Neural cell (in vitro differentiated cells): ENCODE data around the gene MGME1. TPM values are rescaled to one million over a fixed set of nuclear protein-coding genes. Genes with fewer than 3 reads are reported as not detected.

Experiments used
- H2AFZ ChIP-seq: fragments of 200-600, 300-800 bp; sonication (generic), shearing (Covaris generic); 2 replicates; pipeline ENCODE4 v1.6.0; 2014; ENCODE audit warnings: low read depth, mild to moderate bottlenecking, antibody characterized with exemption, low read length, moderate library complexity
- H3F3A ChIP-seq: fragments of 200-600 bp; shearing (Covaris generic); 2 replicates; pipeline ENCODE4 v1.6.1; 2016; ENCODE audit warnings: mild to moderate bottlenecking, moderate library complexity, mixed read lengths, antibody characterized with exemption, low read length; ENCODE audit not compliant: insufficient read depth, poor library complexity, severe bottlenecking
- H3K27ac ChIP-seq: fragments of 200-600, 300-800 bp; sonication (generic), shearing (Covaris generic); 2 replicates; pipeline ENCODE4 v1.5.1; 2014; ENCODE audit warnings: mild to moderate bottlenecking, low read length, moderate library complexity
- H3K27me3 ChIP-seq: fragments of 300-800, 200-600 bp; sonication (generic), shearing (Covaris generic); 2 replicates; pipeline ENCODE4 v1.6.0; 2014; ENCODE audit warnings: mild to moderate bottlenecking, low read depth, low read length, moderate library complexity; ENCODE audit not compliant: insufficient read depth
- H3K36me3 ChIP-seq: fragments of 300-800, 200-600 bp; sonication (generic), shearing (Covaris generic); 2 replicates; pipeline ENCODE4 v1.5.1; 2014; ENCODE audit warnings: mild to moderate bottlenecking, antibody characterized with exemption, low read length, moderate library complexity; ENCODE audit not compliant: insufficient read depth
- H3K4me2 ChIP-seq: fragments of 300-800, 200-600 bp; sonication (generic), shearing (Covaris generic); 2 replicates; pipeline ENCODE4 v1.6.0; 2014; ENCODE audit warnings: mild to moderate bottlenecking, low read length
- H3K4me3 ChIP-seq: fragments of 300-800, 200-600 bp; sonication (generic), shearing (Covaris generic); 2 replicates; pipeline ENCODE4 v1.5.1; 2014; ENCODE audit warnings: mild to moderate bottlenecking, low read length, moderate library complexity
- H3K79me2 ChIP-seq: fragments of 200-600 bp; shearing (Covaris generic); replicated peaks from 2 replicates; pipeline ENCODE4 v1.6.0; 2014; ENCODE audit warnings: mild to moderate bottlenecking, low read length, moderate library complexity; ENCODE audit not compliant: insufficient read depth
- H3K9ac ChIP-seq: fragments of 300-800, 200-600 bp; sonication (generic), shearing (Covaris generic); 2 replicates; pipeline ENCODE4 v1.6.1; 2016; ENCODE audit warnings: mild to moderate bottlenecking, low read length, mixed read lengths
- H3K9me2 ChIP-seq: fragments of 200-600 bp; shearing (Covaris generic); 2 replicates; pipeline ENCODE4 v1.6.1; 2016; ENCODE audit warnings: mild to moderate bottlenecking, low read length, mixed read lengths; ENCODE audit not compliant: insufficient read depth
- H3K9me3 ChIP-seq: fragments of 200-600, 300-800 bp; sonication (generic), shearing (Covaris generic); 2 replicates; pipeline ENCODE4 v1.6.1; 2016; ENCODE audit warnings: mild to moderate bottlenecking, mixed run types, low read length, moderate library complexity, mixed read lengths
- H4K20me1 ChIP-seq: fragments of 200-600 bp; shearing (Covaris generic); 2 replicates; pipeline ENCODE4 v1.6.1; 2016; ENCODE audit warnings: mild to moderate bottlenecking, mixed run types; ENCODE audit not compliant: insufficient read depth
- EP300 ChIP-seq: fragments of 450-650 bp; conservative IDR thresholded peaks from 2 replicates; pipeline ENCODE4 v1.6.1; 2014; ENCODE audit warnings: antibody characterized with exemption, mild to moderate bottlenecking, moderate library complexity; ENCODE audit not compliant: poor library complexity, severe bottlenecking
- EZH2 ChIP-seq: fragments of 200-600, 300-800 bp; shearing (Covaris generic), sonication (generic); IDR thresholded peaks from 2 replicates; pipeline ENCODE4 v1.6.1; 2014; ENCODE audit warnings: antibody characterized with exemption, low read length, borderline replicate concordance, mild to moderate bottlenecking; ENCODE audit not compliant: insufficient read depth, poor library complexity, severe bottlenecking
- MXI1 ChIP-seq: fragments of 450-650 bp; conservative IDR thresholded peaks from 2 replicates; pipeline ENCODE4 v1.6.1; 2014; ENCODE audit warnings: antibody characterized with exemption, mild to moderate bottlenecking; ENCODE audit not compliant: poor library complexity, severe bottlenecking
- POLR2AphosphoS5 ChIP-seq: IDR thresholded peaks from 2 replicates; pipeline ENCODE4 v1.6.1; 2012
- RAD21 ChIP-seq: fragments of 450-650 bp; conservative IDR thresholded peaks from 2 replicates; pipeline ENCODE4 v1.6.1; 2014; ENCODE audit warnings: antibody characterized with exemption, mild to moderate bottlenecking, moderate library complexity
- SMC3 ChIP-seq: fragments of 450-650 bp; conservative IDR thresholded peaks from 2 replicates; pipeline ENCODE4 v1.6.1; 2014; ENCODE audit warnings: antibody characterized with exemption, mild to moderate bottlenecking, moderate library complexity; ENCODE audit not compliant: poor library complexity
- TAF1 ChIP-seq: IDR thresholded peaks from 2 replicates; pipeline ENCODE4 v1.6.1; 2012; ENCODE audit warnings: low read depth
- polyA plus RNA-seq: library from polyadenylated mRNA; depleted of rRNA; stranded (reverse); fragments of >200 nt; gene quantifications from 2 replicates; pipeline ENCODE4 v1.2.3, GENCODE V29; 2014
- TF ChIP-seq, protein P1 (sequence below): IDR thresholded peaks from 2 replicates; pipeline ENCODE4 v1.6.1; 2012; ENCODE audit warnings: borderline replicate concordance
- TF ChIP-seq, protein P2 (sequence below): fragments of 450-650 bp; IDR thresholded peaks from 2 replicates; pipeline ENCODE4 v1.5.1; 2014; ENCODE audit warnings: antibody characterized with exemption, mild to moderate bottlenecking, moderate library complexity; ENCODE audit not compliant: poor library complexity, severe bottlenecking

MGME1 gene
- polyA plus RNA-seq, 1 donor from 2014 or later, result 7.0 TPM

DNA sequence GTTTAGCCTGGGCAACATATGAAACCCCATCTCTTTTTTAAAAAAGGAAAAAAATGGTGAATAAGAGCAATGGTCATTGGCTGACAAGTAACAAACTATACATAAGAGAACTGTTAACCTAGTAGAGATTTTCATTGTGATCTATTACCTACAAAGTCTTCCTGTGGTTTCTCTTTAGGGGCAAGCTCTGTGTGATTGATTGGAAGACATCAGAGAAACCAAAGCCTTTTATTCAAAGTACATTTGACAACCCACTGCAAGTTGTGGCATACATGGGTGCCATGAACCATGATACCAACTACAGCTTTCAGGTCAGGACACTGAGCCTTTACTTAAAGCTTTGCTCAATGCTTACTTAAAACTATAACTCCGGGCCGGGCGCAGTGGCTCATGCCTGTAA lies 19.2 kb downstream of the MGME1 start:
- Histone ChIP-seq H2AFZ (no peak overlapping the region), H3F3A (no peaks in the 10 kb centered on the region), H3K79me2 (no peaks in the 10 kb centered on the region)

DNA sequence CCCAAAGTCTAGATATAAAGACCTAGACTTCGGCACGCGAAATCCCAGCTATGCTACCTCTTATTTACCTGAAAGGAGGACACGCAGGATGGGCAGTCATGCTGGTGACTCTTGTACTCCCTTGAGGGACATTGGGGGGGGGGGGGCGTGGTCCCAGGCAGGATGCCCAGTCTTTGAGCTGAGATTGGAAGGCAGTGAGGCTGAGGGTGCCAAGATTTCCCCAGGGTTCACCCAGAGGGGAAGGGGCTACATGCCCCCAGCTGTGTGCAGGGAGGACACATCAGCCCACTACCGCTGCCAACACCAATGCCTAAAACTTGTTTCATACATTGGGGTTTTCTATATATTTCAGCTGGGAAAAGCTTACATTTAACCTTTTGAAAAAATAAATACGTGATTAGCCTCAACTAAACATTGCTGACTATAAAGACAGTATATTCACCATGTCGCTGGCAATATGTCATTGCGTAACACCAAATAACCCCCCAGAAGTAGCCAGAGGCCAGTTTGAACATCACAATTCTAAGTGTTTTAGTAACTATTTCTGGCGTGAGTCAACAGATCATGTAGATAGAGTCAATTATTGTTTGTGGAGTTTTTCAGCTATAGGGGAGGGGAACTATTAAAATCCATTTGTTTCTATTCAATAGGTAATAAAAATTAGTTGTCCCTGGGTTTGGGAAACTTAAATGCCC lies 21.6 kb downstream of the MGME1 start:
- H3K9me2 ChIP-seq, result no peaks in the 10 kb centered on the region
- TF ChIP-seq POLR2AphosphoS5 (no peak), MXI1 (no peak), RAD21 (no peak), EZH2 (no peak), TAF1 (no peak)
- TF ChIP-seq, protein P1, sequence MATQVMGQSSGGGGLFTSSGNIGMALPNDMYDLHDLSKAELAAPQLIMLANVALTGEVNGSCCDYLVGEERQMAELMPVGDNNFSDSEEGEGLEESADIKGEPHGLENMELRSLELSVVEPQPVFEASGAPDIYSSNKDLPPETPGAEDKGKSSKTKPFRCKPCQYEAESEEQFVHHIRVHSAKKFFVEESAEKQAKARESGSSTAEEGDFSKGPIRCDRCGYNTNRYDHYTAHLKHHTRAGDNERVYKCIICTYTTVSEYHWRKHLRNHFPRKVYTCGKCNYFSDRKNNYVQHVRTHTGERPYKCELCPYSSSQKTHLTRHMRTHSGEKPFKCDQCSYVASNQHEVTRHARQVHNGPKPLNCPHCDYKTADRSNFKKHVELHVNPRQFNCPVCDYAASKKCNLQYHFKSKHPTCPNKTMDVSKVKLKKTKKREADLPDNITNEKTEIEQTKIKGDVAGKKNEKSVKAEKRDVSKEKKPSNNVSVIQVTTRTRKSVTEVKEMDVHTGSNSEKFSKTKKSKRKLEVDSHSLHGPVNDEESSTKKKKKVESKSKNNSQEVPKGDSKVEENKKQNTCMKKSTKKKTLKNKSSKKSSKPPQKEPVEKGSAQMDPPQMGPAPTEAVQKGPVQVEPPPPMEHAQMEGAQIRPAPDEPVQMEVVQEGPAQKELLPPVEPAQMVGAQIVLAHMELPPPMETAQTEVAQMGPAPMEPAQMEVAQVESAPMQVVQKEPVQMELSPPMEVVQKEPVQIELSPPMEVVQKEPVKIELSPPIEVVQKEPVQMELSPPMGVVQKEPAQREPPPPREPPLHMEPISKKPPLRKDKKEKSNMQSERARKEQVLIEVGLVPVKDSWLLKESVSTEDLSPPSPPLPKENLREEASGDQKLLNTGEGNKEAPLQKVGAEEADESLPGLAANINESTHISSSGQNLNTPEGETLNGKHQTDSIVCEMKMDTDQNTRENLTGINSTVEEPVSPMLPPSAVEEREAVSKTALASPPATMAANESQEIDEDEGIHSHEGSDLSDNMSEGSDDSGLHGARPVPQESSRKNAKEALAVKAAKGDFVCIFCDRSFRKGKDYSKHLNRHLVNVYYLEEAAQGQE, result no peak
- H3K79me2 ChIP-seq, result no peaks in the 10 kb centered on the region
- no peak overlapping the region for H3K4me2 ChIP-seq
- H3K36me3 ChIP-seq, result no peaks in the 10 kb centered on the region
- H3K27ac ChIP-seq, result no peak overlapping the region
- no peak overlapping the region for H3K4me3 ChIP-seq
- H3F3A ChIP-seq, result no peaks in the 10 kb centered on the region
- H3K9me3 ChIP-seq, result no peaks in the 10 kb centered on the region
- H2AFZ ChIP-seq, result no peak overlapping the region
- no peak overlapping the region for H3K9ac ChIP-seq
- no peaks in the 10 kb centered on the region for H3K27me3 ChIP-seq
- no peaks in the 10 kb centered on the region for H4K20me1 ChIP-seq

More for the DNA sequence above, 19.2 kb downstream of the MGME1 start:
- no peak overlapping the region for H3K9ac ChIP-seq
- no peaks in the 10 kb centered on the region for H3K9me2 ChIP-seq
- H3K9me3 ChIP-seq, result no peaks in the 10 kb centered on the region
- no peak overlapping the region for H3K4me2 ChIP-seq
- H3K27ac ChIP-seq, result no peak overlapping the region
- no peak for TF ChIP-seq MXI1
- TF ChIP-seq SMC3, result no peak
- no peak for TF ChIP-seq TAF1
- TF ChIP-seq POLR2AphosphoS5, result no peak
- TF ChIP-seq, protein P1, result no peak
- TF ChIP-seq EZH2, result no peak
- TF ChIP-seq RAD21, result no peak
- TF ChIP-seq EP300, result no peak
- TF ChIP-seq, protein P2, sequence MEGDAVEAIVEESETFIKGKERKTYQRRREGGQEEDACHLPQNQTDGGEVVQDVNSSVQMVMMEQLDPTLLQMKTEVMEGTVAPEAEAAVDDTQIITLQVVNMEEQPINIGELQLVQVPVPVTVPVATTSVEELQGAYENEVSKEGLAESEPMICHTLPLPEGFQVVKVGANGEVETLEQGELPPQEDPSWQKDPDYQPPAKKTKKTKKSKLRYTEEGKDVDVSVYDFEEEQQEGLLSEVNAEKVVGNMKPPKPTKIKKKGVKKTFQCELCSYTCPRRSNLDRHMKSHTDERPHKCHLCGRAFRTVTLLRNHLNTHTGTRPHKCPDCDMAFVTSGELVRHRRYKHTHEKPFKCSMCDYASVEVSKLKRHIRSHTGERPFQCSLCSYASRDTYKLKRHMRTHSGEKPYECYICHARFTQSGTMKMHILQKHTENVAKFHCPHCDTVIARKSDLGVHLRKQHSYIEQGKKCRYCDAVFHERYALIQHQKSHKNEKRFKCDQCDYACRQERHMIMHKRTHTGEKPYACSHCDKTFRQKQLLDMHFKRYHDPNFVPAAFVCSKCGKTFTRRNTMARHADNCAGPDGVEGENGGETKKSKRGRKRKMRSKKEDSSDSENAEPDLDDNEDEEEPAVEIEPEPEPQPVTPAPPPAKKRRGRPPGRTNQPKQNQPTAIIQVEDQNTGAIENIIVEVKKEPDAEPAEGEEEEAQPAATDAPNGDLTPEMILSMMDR, result no peak
- no peaks in the 10 kb centered on the region for H4K20me1 ChIP-seq
- H3K4me3 ChIP-seq, result no peak overlapping the region
- no peaks in the 10 kb centered on the region for H3K27me3 ChIP-seq
- H3K36me3 ChIP-seq, result no peaks in the 10 kb centered on the region
